GM04503 (cell line): ENCODE data around the gene CRKL.
A peak's percentile ranks its signal among the peaks of the same experiment; 100 is the strongest.

Experiments used
- DNase-seq: peaks from one replicate; pipeline ENCODE4 v3.0.0-alpha.2; 2012; ENCODE audit warnings: low read depth

Gene CRKL

DNA sequence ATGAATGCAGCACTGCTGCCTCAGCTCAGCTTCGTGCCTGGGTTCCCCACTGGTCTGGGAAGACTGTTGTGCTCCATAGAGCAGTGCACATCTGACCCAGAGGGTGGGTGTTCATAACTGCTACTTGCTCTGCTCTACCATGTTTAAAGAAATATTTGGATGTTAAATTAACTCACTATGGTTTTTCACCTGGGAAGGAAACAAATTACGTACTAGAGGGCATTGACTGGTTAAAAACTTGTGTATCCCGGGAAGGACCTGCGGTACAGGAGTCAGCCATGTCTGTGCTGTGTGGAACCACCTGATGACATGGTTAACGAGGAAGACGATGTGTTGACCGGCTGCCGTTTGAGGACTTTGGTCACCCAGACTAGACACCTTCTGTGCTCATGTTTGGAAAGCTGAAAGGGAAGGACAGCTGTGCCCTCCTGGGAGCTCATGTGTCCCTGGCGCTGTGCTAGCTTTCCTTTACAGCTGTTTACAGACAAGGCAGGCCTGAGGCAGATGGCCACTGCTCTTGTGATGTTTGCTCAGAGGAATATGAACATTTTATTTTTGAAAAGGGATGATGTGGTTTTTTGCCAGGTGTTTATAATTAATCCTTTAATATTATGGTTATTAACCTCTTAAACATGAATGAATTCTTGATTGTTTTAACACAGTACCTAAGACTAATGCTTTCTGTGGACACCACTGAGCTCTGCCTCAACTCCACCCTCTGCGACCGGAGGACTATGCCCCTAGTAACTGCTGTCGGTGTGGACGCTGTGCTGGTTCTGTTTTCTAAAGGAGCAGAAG lies 35.5 kb downstream of the CRKL start:
- DNase-seq = no peak

DNA sequence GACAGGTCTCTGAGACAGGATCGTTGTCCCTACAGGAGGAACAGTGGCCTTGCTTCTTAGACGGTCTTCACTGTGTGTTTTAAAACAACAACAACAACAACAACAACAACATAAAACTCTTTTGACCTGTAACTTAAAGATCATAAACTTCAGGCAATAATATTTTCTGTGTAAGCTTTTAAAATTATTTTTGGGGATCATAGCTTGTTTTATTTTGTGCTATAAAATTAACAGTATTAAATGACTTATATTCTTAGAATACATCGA lies 36.1 kb downstream of the CRKL start:
- no peak for DNase-seq

DNA sequence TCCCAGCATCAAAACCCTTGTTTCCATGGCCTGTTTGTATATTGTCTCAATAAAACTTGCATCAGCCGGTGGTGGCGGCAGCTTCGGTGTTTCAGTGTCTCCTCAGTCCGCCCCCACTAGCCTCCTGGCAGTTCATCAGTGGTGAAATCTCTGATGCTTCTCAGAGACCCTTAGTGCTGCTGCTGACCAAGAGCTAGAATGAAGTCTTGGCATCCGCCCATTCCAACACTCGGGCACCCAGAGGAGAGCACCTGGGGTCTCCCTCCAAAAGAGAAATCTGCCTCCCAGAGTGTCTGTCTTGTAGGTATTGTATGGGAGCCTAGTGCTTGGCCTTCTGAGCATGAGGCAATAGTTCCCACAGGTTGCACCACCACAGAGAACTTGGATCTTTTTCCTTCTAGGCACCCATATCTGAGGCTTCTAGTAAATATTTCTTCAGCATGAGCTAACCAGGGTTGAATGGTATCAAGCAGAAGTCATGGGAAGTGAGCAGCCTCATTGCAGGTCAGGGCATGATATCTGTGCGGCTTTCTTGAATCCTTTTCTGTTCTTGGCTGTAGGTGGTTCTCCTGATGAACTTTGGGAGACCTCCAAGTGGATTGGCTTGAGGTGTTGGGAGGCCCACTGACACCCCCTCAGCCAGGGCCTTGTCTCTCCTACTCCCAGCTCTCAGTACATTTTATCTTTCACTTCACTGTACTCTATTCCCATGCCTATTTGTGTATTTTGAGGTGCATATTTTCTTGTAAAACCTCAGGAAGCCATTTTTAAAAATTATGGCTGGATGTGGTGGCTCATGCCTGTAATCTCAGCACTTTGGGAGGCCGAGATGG lies 36.7 kb downstream of the CRKL start:
- DNase-seq = peak; percentile 31

DNA sequence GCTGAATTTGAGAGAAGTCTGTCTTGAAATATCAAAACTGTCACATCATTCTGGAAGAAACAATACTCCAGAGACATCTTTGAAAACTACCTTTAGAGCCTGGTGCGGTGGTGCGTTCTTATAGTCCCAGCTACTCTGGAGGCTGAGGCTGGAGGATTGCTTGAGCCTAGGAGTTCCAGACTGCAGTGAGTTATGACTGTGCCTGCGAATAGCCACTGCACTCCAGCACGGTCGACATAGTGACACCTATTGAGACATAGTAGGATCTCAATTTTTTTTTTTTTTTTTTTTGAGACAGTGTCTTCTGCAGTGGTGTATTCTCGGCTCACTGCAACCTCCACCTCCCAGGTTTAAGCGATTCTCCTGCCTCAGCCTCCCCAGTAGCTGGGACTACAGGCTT lies 38.3 kb downstream of the CRKL start:
- no peak for DNase-seq

DNA sequence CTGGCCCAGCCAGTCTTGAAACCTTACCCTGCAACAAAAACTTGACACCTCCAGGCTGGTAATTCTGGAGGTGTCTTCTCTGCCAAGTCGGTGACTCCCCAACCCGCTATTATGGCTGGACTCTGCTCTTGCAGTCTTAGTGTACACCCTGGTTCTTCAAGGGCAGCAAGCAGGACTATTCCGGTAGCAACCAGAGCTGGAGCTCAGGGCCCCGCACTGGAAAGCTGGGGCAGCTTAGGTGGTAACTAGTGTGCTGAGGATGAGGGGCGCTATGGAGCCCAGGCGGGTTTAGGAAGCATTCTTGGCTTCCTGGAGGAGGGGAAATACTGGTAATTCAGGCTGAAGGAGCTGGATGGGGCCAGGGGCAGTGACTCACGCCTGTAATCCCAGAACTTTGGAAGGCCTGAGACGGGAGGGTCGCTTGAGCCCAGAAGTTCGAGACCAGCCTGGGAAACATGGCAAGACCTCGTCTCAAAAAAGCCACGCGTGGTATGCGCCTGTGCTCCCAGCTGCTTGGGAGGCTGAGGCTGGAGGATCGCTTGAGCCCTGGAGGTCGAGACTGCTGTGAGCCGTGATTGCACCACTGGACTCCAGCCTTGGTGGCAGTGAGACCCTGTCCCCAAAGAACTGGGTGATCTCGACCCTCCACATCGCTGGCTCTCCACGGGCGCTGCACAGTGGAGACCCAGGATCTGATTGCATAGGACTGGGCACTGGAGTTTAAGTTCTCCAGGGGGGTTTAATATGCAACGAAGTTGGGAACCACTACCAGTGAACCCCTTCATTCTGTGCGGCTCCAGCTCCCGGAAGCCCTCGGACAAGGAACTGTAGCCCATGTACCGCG lies 39.3 kb downstream of the CRKL start:
- DNase-seq = no peak

DNA sequence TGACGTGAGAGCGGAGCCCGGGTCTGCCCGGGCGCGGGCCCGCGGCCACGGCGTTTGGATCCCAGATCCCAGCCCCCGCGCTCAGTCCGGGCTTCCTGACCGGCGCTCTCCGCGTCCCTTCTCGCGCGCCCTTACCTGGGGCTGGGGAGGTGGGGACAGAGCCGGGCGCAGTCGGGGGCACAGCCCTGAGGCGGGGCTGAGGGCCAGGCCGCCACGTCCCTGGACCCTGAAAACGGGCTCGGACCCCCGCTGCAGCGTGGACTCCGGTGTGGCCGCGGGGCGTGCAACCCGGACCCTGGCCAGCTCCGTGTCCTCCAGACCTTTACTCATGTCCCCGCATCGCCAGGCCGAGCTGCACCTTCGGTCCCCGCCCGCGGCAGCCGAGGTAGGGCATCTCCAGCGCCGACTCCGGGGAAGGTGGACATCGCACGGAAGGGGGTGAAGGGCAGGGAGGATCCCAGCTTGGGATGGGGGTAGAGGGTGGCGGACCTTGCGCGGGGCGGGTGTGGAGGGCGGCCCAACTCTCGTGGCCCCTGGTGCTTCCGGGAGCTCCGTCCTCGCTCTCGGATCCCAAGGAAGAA lies 40.0 kb downstream of the CRKL start:
- no peak for DNase-seq

DNA sequence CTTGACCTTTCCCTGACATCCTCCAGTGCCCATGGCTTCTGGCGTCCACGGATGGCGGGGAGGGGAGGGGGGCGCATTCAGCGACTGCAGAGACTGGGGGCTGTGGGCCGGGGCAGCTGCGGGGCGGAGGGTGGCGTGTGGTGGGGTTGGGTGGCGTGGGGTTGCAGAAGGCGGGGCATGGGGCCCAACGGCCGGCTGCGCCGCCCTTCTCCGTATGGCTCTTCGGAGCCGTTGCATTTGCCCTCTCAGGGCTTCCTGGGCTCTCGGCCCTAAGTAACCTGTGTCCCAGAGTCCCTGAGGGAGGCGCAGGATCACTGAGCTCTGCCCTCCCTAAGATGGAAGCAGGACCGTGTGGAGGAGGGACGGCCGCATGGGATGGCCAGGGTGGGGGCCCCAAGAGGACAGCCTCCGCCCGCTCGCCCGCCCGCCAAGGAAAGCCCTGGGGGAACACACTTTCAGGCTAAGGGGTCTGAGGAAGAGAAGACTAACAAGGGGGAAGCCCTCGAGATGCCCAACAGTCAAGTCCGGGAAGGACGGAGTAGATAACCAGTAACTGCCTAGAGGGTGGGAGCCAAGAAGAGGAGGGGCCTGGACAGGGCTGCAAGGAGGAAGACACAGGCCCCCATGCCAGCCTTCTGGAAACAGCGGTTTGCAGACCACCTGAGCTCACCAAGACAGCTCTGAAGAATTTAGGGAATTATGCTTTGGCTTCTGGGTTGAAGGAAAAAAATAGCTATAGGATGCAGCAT lies 40.6 kb downstream of the CRKL start:
- DNase-seq = no peak

DNA sequence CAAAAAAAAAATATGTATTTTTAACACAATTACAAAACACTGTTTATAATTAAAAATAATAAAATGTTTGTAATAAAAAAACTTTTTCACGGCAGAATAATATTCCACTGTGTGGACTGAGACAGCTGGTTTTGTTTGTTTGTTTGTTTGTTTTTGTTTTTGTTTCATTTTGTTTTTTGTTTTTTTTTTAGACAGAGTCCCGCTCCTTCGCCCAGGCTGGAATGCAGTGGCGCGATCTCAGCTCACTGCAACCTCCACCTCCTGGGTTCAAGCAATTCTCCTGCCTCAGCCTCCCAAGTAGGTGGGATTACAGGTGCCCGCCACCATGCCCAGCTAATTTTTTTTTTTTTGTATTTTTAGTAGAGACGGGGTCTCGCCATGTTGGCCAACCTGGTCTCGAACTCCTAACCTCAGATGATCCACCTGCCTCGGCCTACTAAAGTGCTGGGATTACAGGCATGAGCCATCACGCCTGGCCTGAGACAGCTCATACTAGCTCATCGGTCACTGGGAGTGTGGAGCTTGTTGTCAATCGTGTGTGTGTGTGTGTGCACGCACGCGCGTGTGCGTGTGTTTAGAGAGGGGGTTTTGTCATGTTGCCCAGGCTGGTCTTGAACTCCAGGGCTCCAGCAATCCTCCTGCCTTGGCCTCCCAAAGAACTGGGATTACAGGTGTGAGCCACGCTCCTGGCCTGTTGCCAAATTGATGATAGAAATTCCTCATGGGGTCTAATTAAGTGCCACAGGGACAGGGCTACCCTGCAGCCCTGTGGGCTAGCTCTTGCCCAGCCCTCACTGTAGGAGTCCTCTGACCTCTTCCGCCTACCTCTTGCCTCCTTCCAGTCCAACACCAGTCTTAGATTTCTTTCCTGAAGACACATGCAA lies 42.6 kb downstream of the CRKL start:
- DNase-seq = no peak

DNA sequence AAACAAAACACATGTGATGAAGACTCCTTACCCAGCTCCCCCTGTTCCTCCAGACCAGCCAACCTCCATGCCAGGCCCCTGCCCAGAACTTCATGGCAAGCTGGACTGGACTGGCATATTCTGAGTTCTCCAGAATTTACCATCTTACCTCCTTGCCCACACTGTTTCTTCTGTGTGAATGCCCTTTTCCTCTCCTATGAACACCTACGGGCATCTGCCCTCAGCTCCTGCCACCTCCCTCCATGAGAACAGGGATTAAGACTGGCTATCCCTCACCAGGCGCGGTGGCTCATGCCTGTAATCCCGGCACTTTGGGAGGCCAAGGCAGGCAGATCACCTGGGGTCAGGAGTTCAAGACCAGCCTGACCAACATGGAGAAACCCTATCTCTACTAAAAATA lies 43.4 kb downstream of the CRKL start:
- no peak for DNase-seq

DNA sequence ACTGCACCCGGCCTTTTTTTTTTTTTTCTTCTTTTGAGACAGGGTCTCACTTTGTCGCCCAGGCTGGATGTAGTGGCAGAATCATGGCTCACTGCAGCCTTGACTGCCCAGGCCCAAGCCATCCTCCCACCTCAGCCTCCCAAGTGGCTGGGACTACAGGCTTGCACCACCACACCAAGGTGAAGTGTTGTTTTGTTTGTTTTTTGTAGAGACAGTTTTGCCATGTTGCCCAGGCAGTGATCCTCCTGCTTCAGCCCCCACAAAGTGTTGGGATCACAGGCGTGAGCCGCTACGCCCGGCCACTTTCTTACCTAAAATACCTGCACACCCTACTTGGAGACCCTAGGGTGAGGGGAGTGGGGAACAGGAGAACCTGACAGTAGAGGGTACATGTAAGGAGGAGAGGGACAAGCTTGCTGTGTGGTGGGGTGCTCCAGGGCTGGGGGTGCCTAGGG lies 45.3 kb downstream of the CRKL start:
- DNase-seq = no peak

DNA sequence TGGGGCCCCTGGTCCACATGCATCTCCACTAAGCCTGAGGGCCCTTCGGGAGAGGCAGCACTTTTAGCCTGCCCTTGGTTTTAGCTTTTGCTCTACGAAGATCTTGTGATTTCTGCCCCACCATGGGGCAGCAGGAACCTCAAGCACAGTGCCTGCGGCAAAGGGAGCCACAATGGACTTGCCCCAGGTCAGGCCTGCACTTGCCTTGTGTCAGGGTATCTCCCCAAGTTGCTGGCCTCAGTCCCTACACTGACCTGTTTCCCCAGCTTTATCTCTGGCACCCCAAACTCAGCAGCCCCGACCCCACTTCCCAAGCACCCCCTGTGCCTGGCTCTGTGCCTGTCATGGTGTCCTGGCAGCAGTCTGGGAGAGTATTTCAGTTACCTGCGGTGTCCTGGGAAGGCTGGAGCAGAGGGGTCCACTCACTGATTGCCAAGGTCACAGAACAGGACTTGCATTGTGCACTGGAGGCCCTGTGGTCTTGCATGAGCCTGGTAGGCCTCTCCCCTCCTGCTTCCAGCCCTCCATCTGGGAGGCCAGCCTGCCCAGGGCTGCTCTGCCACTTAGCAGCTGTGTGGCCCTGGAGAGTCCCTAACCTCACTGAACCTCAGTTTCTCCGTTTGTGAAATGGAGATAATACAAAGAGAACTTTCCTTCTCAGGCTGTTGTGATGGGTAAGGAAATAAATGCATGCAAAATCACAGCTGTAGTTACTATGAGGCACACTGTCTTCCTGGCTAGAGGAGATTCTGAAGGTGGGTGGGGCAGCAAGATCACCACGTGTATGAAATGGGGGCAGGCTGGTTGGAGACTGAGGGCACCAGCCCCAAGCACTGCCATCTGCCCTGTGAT lies 46.2 kb downstream of the CRKL start:
- DNase-seq = no peak

DNA sequence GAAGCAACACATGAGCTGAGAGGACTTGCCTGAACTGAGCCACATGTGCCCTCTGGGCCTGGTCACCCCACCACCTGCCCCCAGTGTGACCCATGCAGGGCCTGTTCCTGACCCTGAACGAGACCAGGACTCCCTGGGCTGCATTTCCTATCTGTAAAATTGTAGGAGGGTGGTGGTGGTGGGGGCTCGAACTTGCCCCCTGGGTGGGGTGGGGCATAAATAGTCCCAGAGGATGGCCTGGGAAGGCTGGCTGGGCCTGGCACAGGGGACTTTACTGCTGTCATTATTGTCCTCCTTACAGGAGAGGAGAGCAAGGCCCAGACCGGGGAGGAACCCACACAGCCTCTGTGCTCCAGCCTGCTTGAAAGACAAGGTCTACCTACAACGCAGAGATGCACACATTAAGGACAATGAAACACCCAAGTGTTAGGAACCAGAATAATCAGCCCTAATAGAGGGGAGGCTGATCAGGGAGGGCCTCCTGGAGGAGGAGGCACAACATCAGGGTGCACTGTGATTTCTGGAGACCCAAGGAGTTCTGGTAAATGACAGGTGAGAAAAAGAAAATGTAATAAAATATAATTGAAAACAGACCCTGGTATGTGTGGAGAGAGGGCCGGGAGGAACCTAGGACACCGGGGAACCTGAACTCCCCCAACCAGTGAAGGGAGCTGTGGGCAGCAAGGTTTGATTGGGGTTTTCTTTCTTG lies 47.0 kb downstream of the CRKL start:
- DNase-seq = no peak

DNA sequence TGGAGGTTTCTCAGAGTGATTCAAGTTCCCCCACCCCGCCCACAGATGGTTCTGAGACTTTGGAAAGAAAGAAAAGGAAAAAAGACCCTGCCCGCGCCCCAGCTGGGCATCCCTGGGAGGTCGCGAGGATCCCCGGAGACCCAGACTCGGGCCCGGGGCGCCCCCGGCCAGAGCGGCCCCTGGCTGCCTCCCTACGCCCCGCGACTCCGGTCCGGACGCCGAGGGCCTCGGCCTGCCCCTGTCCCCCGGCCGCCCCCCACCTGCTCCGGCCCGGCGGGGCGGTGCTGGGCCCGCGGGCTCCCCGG lies 47.5 kb downstream of the CRKL start:
- no peak for DNase-seq

DNA sequence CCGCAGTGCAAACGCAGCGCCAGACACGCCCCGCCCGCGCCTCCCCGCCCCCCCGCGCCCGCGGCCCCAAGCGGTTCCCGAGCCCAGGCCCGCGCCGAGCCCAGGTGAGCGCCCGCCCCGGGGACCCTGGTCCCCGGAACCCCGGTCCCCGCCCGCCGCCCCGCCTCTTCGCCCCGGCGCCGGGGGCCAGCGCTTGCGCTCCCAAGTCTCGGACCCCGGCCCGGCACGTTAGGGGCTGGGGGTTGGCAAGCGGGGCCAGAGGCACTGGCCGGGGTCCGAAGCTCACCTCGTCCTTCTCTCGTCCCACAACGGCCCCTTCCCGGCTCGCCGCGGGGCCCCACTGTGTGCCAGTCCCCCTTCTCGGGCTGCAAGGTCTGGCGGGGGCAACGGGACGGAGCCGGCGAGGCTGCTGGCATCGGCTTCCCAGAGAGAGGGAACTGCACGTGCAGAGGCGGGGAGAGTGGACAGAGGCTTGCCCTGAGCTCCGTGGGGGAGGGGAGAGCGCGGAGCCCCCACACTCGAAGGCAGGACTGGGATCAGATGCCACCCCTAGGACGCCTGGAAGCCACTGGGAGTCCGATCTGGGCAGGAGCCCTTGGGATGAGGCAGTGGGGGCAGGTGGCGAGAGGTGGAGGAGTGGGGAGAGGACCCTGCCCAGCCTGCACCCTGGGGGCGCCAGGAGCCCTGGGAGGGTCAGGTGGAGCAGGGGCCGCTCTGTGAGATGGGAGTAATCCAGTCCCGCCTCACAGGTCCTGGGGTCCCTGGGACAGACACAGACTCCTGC lies 48.1 kb downstream of the CRKL start:
- no peak for DNase-seq

DNA sequence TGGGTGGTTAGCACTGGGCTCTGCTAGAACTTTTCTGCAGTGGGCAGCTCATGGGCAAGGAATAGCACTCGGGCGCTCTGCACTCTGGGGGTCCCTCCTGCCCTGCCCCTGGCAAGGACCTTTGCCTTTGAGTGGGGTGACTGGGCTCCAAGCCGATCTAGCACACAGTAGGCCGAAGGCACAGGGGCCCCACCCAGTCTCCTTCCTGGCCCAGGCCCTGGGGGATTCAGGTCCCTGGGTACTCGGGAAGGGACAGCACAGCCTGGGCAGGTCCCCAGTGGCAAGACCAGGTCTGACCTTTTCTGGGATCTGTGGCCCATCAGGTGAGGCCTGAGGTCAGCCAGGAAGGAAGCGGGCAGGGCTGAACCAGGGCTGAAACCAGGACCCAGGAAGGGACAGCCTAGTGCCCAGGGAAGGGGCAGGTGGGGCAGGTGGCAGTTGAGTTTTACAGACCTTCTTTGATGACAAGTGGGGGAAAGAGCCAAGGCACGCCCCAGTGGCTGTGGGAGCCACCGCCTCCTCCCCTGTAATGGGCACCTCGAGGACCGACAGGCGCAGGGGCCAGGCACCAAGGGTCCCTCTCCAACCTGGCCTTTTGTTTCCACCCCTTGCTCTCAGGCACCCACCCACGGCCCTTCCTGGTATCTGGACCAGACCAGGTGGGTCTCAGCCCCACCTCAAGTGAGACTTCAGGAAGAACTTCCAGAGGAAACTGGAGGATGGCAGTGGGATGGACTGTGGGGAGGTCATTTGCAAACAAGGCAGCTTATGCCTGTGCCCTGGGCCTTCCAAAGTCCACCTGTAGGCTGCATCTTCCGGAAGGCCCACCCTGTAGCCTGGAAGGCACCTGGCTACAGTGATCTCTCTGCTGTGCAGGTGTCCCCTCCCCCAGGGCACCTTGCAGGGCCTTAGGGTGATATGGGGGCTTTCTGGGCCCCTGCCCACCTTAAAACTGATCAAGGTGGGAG lies 49.0 kb downstream of the CRKL start:
- no peak for DNase-seq

DNA sequence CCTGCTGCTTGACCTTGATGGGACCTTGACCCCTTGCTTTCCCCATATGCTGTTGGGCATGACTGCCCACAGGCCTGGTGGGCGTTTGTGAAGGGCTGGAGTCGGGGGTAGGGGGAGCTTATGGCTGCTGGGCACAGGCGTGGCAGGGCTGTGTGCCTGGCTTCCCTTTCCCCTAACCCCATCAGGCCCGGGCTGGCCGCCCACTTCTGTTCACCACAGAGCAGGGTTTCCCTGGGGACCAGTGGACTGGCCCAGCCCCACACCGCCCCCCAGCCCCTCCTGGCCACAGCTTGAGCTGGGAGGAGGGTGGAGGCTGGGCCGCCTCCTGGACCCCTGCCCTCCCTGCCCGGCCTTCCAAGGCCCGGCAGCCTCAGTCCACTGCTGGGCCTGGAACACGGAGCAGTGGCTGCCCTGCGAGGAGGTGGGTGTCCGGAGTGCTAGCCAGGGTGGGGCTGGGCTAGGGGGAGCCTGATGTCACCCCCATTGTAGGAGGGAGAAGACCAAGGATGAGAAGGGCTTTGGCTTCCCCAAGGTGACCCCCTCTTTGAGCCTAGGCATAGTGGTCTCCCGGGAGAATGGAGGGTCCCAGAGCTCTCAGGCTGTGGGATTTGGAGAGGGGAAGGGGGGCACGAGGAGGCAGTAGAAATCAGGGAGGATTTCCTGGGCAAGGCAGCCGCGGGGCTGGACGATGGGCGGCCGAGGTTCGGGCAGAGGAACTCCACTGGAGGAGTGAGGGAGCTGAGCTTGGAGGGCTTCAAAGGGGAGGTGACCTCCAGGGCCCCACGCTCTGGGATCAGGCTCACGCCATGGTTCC lies 49.9 kb downstream of the CRKL start, which contains the start of gene AIFM3:
TSS of gene AIFM3 (plus strand) at position 373 of the 814 bp plus-strand sequence. CDS start 690 bp downstream, outside the sequence.
- no peak for DNase-seq
